Small intestine (tissue), 7 donors: ENCODE measurements around the gene FIG4. TPM values are rescaled to one million over a fixed set of nuclear protein-coding genes. Genes with fewer than 3 reads are reported as not detected.

Experiments
- DNase-seq, 2 donors: peaks; one replicate each; pipeline versions ENCODE4 v3.0.0 to v3.0.0-alpha.2; 2013
- FAIRE-seq: peaks from 2 replicates; lab custom pipeline; 2012; peaks lifted over from hg19 to GRCh38; lab: Jason Lieb, UNC
- H3K27ac ChIP-seq, 3 donors: one replicate each; pipeline ENCODE4 v1.5.1; 2013; ENCODE audit warnings: low read length in 2 of 3, mild to moderate bottlenecking in 2 of 3, control low read depth in 1 of 3, inconsistent platforms in 1 of 3, low read depth in 1 of 3, moderate library complexity in 1 of 3
- H3K27me3 ChIP-seq, 3 donors: one replicate each; pipeline ENCODE4 v1.6.1; 2013; ENCODE audit warnings: low read length in 3 of 3, inconsistent platforms in 1 of 3; ENCODE audit not compliant: control insufficient read depth in 3 of 3, insufficient read depth in 3 of 3
- H3K36me3 ChIP-seq, 3 donors: one replicate each; pipeline ENCODE4 v1.6.1; 2013; ENCODE audit warnings: low read length in 3 of 3, inconsistent platforms in 1 of 3, low read depth in 1 of 3, mild to moderate bottlenecking in 1 of 3, moderate library complexity in 1 of 3; ENCODE audit not compliant: control insufficient read depth in 3 of 3, insufficient read depth in 2 of 3
- H3K4me1 ChIP-seq, 3 donors: one replicate each; pipeline ENCODE4 v1.6.1; 2013; ENCODE audit warnings: low read length in 2 of 3, inconsistent platforms in 1 of 3, low read depth in 1 of 3, mild to moderate bottlenecking in 1 of 3, moderate library complexity in 1 of 3; ENCODE audit not compliant: control insufficient read depth in 3 of 3, insufficient read depth in 2 of 3
- H3K4me3 ChIP-seq, 3 donors: one replicate each; pipeline ENCODE4 v1.5.1; 2013; ENCODE audit warnings: low read length in 3 of 3, control low read depth in 1 of 3, inconsistent platforms in 1 of 3, low read depth in 1 of 3, mild to moderate bottlenecking in 1 of 3, moderate library complexity in 1 of 3
- H3K9me3 ChIP-seq, 2 donors: one replicate each; pipeline ENCODE4 v1.6.1; 2013; ENCODE audit warnings: low read depth in 1 of 2, low read length in 1 of 2; ENCODE audit not compliant: control insufficient read depth in 2 of 2, insufficient read depth in 1 of 2
- WGBS, 3 donors: extraction: QIAGEN DNeasy Blood & Tissue Kit; methylation state at CpG; one replicate each; pipeline ENCODE4 v1.1.7; 2013; 5-methylcytosine and 5-hydroxymethylcytosine counted together
- polyA plus RNA-seq, 4 donors: library from polyadenylated mRNA; stranded (reverse) in 3 of 4; unstranded in 1 of 4; fragments of 200-250 nt in 3 of 4; fragments of 120-200 nt in 1 of 4; gene quantifications; one replicate each; pipeline versions ENCODE4 v1.2.1 to v1.2.3, GENCODE V29; 2013
- donor health status: healthy with polysubstance abuse.
- donor health status: control.
- donor health status: control.
- donor health status: Bipolar disorder and iron deficiency.
- donor health status: healthy.

FIG4 gene
- polyA plus RNA-seq, 4 donors = 3.8 to 14.5 (median 6.3) TPM

DNA sequence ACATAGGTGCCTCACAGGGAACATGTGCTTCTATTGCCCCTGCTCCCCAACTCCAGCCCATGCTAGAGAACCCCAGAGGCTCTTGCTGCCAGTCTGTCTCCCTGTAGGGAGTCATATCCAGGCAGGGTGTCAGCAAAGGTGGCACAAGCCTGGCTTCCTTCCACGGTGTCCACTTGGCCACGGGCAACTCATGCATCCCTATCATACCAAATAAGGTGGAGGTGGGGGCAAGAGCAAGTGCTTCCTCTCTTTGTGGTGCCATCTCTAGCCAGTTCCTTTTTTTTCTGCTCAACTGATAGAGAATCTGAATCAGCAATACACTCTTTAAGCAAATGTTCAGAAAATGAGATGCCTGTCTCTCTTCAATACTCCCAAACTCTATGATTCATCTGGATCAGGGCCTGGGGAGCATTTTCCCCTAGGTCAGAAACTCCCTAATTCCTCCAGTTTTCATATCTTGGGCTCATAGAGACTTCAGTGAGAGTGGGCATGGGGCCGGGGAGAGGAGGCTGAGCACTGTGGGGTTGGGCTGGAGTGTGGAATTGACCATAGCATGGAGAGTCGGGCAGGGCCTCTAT is 182.0 kb downstream of the FIG4 start:
- DNase-seq = no peak
- no peak overlapping the region for H3K27ac ChIP-seq
- no peaks in the 10 kb centered on the region for H3K4me1 ChIP-seq
- no peak overlapping the region for H3K4me3 ChIP-seq
- WGBS, 3 donors = 79 to 83% (median 81%) methylated on average over 4 of the region's 4 CpGs
- peaks cover 0 to 6% (median 0%) of the 10 kb centered on the region in 3 donors for H3K27me3 ChIP-seq
- no peak for FAIRE-seq
- H3K9me3 ChIP-seq = no peaks in the 10 kb centered on the region
- H3K36me3 ChIP-seq = no peaks in the 10 kb centered on the region

DNA sequence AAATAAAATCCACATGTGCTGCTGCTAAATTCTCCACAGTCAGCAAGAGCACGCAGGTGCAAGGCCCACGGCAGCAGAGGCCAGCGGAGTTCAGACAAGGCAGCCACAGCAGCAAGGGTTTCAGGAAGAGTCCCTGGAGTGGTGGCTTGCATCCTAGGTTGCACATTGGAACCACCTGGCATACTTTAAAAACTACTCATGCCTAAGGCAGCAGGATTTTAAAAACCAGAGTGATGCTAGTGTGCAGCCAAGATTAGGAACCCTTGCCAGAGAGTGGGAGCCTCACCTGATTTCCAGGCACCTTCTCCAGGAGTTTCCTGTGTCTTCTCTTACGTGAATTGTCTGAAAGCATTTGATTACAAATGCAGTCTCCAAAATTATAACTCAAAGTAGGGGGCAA is 183.0 kb downstream of the FIG4 start:
- FAIRE-seq (no peak), DNase-seq (no peak)
- no peaks in the 10 kb centered on the region for H3K9me3 ChIP-seq
- no peaks in the 10 kb centered on the region for H3K36me3 ChIP-seq
- no peak overlapping the region for H3K27ac ChIP-seq
- H3K4me3 ChIP-seq = no peak overlapping the region
- 79 to 88% (median 83%) methylated on average over 4 of the region's 4 CpGs for WGBS, 3 donors
- H3K4me1 ChIP-seq = no peaks in the 10 kb centered on the region
- H3K27me3 ChIP-seq = peaks cover 0 to 6% (median 0%) of the 10 kb centered on the region in 3 donors

DNA sequence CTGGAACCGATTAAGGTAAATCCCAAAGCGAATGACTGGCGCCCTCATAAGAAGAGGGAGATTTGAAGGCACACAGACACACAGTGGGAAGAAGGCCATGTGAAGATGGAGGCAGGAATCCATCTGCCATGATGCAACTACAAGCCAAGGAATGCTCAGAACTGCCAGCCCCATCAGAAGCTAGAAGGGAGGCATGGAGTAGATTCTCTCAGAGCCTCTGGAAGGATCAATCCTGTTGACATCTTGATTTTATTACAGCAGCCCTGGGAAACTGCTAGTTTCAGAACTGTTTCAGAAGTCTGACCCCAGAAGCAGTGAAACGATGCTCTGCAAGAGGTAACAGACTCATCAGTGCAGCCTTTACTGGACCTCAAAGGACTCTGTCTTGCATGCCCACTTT is 183.5 kb downstream of the FIG4 start:
- no peaks in the 10 kb centered on the region for H3K36me3 ChIP-seq
- no peaks in the 10 kb centered on the region for H3K4me1 ChIP-seq
- FAIRE-seq (no peak), DNase-seq (no peak)
- H3K4me3 ChIP-seq = no peak overlapping the region
- H3K27ac ChIP-seq = no peak overlapping the region
- H3K27me3 ChIP-seq = peaks cover 0 to 3% (median 0%) of the 10 kb centered on the region in 3 donors
- no peaks in the 10 kb centered on the region for H3K9me3 ChIP-seq
- 88 to 93% (median 91%) methylated on average over 4 of the region's 4 CpGs for WGBS, 3 donors

Other genes starting within 250 kb of the FIG4 start
- 100 to 1,000 TPM in 3 of 4 donors, 10 to 100 TPM in 1; 48.0 to 316 (median 181) TPM for gene MICAL1, start 235.5 kb upstream of the FIG4 start, polyA plus RNA-seq
- gene ZBTB24, start 208.1 kb upstream of the FIG4 start, polyA plus RNA-seq = 10 to 100 TPM in 1 of 4 donors, 1 to 10 TPM in 3; 1.8 to 12.6 (median 3.3) TPM
- 1 to 10 TPM; 2.9 to 7.0 (median 4.3) TPM for gene AK9, start 94 bp upstream of the FIG4 start, polyA plus RNA-seq